Osteoblast (primary cell): Measurements from ENCODE around the gene LSM7. TPM values are rescaled to one million over a fixed set of nuclear protein-coding genes. Genes with fewer than 3 reads are reported as not detected.
"Not testable (repeated sequence)": the region's sequence is repeated elsewhere in the genome, so short reads cannot be mapped to it uniquely, and the experiment has no call there.

ENCODE experiments used
- DNase-seq: peaks from one replicate; pipeline ENCODE4 v3.0.0; 2011; ENCODE audit warnings: low spot score, mixed read lengths; ENCODE audit not compliant: insufficient read length; ENCODE audit errors: missing footprints
- H2AFZ ChIP-seq: 2 replicates; pipeline ENCODE4 v1.6.0; 2011; ENCODE audit warnings: mild to moderate bottlenecking, low read length
- H3K27ac ChIP-seq: 2 replicates; pipeline ENCODE4 v1.5.1; 2011; ENCODE audit warnings: mild to moderate bottlenecking, low read depth, low read length, moderate library complexity
- H3K27me3 ChIP-seq: 2 replicates; pipeline ENCODE4 v1.6.0; 2012; ENCODE audit warnings: mild to moderate bottlenecking, control low read depth, inconsistent platforms, low read length, moderate library complexity; ENCODE audit not compliant: insufficient read depth
- H3K36me3 ChIP-seq: 2 replicates; pipeline ENCODE4 v1.5.1; 2011; ENCODE audit warnings: mild to moderate bottlenecking, low read length, control low read depth, moderate library complexity; ENCODE audit not compliant: insufficient read depth
- H3K4me1 ChIP-seq: 2 replicates; pipeline ENCODE4 v1.5.1; 2011; ENCODE audit warnings: mild to moderate bottlenecking, low read length, control low read depth, moderate library complexity; ENCODE audit not compliant: insufficient read depth
- H3K4me2 ChIP-seq: 2 replicates; pipeline ENCODE4 v1.6.0; 2011; ENCODE audit warnings: mild to moderate bottlenecking, low read length; ENCODE audit not compliant: insufficient read depth
- H3K4me3 ChIP-seq: fragments of 200-600 bp; sonication (generic); 3 replicates; pipeline ENCODE4 v1.5.1; 2012; ENCODE audit warnings: mild to moderate bottlenecking, low read length, inconsistent platforms; ENCODE audit not compliant: insufficient read depth
- H3K79me2 ChIP-seq: 2 replicates; pipeline ENCODE4 v1.6.0; 2012; ENCODE audit warnings: mild to moderate bottlenecking, low read length, control low read depth, inconsistent platforms; ENCODE audit not compliant: insufficient read depth
- H3K9me3 ChIP-seq: 2 replicates; pipeline ENCODE4 v1.5.1; 2011; ENCODE audit warnings: low read depth, low read length, control low read depth
- H4K20me1 ChIP-seq: 2 replicates; pipeline ENCODE4 v1.6.0; 2012; ENCODE audit warnings: mild to moderate bottlenecking, low read length, control low read depth; ENCODE audit not compliant: insufficient read depth
- total RNA-seq: library from RNA; depleted of rRNA; stranded (reverse); fragments of >200 nt; gene quantifications from 2 replicates; pipeline ENCODE4 v1.2.3, GENCODE V29; 2012
- TF ChIP-seq, protein P1 (sequence below): IDR thresholded peaks from 2 replicates; pipeline ENCODE4 v1.5.1; 2011; ENCODE audit warnings: mild to moderate bottlenecking, low read depth, low read length, moderate library complexity; ENCODE audit errors: extremely low read depth

The LSM7 gene
- total RNA-seq, 1 donor, result 57.9 TPM

DNA sequence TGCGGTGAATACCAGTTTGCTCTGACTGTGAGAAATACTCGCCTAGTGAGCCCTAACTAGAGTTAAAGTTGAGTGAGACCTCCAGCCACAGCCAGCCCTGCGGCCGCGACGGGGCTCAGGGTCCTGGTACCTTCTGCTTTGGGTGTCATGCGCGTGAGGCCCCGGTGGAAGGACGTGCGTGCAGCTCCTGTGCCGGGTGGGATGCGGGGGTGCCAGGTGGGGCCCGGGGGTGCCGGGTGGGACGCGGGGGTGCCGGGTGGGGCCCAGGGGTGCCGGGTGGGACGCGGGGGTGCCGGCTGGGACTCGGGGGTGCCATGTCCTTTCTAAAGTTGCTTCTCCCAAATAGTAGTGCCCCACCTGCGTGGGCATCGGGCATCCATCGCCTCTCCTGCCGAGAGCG is 23.2 kb upstream of the LSM7 start:
- H3K4me1 ChIP-seq, result no peaks in the 10 kb centered on the region
- no peaks in the 10 kb centered on the region for H3K9me3 ChIP-seq
- H3K79me2 ChIP-seq, result no peaks in the 10 kb centered on the region
- no peak overlapping the region for H3K27ac ChIP-seq
- H3K27me3 ChIP-seq, result no peaks in the 10 kb centered on the region
- no peaks in the 10 kb centered on the region for H4K20me1 ChIP-seq
- no peak overlapping the region for H3K4me2 ChIP-seq
- TF ChIP-seq, protein P1, sequence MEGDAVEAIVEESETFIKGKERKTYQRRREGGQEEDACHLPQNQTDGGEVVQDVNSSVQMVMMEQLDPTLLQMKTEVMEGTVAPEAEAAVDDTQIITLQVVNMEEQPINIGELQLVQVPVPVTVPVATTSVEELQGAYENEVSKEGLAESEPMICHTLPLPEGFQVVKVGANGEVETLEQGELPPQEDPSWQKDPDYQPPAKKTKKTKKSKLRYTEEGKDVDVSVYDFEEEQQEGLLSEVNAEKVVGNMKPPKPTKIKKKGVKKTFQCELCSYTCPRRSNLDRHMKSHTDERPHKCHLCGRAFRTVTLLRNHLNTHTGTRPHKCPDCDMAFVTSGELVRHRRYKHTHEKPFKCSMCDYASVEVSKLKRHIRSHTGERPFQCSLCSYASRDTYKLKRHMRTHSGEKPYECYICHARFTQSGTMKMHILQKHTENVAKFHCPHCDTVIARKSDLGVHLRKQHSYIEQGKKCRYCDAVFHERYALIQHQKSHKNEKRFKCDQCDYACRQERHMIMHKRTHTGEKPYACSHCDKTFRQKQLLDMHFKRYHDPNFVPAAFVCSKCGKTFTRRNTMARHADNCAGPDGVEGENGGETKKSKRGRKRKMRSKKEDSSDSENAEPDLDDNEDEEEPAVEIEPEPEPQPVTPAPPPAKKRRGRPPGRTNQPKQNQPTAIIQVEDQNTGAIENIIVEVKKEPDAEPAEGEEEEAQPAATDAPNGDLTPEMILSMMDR, result no peak
- H2AFZ ChIP-seq, result no peak overlapping the region
- DNase-seq, result no peak
- H3K4me3 ChIP-seq, result no peak overlapping the region
- H3K36me3 ChIP-seq, result peaks cover 16% of the 10 kb centered on the region

DNA sequence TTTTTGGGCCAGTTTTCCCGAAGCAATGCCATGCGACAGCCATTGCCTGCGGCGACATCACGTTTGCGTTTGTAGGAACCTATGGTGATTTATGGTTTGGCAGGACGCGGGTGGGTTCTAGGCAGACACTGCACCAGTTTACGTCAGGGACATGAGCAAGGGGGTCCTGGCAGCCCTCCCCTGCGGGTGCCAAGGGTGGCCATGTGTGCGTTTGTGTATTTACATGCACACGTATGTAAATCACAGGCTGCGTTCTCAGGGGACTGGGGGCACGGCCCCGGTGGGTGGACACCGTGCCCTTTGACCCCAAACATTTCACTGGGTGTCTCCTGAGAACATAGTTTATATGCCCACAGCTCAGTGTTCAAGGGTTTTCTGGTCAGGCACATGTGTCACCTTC is 22.3 kb upstream of the LSM7 start:
- DNase-seq, result no peak
- TF ChIP-seq, protein P1, result no peak
- no peaks in the 10 kb centered on the region for H3K9me3 ChIP-seq
- H3K4me3 ChIP-seq, result no peak overlapping the region
- no peaks in the 10 kb centered on the region for H3K4me1 ChIP-seq
- peaks cover 25% of the 10 kb centered on the region for H3K36me3 ChIP-seq
- no peaks in the 10 kb centered on the region for H3K27me3 ChIP-seq
- no peak overlapping the region for H3K27ac ChIP-seq
- H2AFZ ChIP-seq, result no peak overlapping the region
- H3K79me2 ChIP-seq, result no peaks in the 10 kb centered on the region
- no peaks in the 10 kb centered on the region for H4K20me1 ChIP-seq
- H3K4me2 ChIP-seq, result no peak overlapping the region

DNA sequence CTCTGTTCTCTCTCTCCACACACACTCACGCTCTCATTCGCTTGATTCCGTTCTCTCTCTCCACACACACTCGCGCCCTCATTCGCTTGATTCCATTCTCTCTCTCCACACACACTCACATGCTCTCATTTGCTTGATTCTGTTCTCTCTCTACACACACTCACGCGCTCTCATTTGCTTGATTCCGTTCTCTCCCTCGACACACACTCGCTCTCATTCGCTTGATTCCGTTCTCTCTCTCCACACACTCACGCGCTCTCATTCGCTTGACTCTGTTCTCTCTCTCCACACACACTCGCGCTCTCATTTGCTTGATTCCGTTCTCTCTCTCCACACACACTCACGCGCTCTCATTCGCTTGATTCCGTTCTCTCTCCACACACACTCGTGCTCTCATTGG is 21.4 kb upstream of the LSM7 start:
- H4K20me1 ChIP-seq, H3K27ac ChIP-seq, H3K4me2 ChIP-seq, H3K79me2 ChIP-seq, DNase-seq, H3K27me3 ChIP-seq, H2AFZ ChIP-seq, H3K4me1 ChIP-seq, H3K9me3 ChIP-seq, H3K4me3 ChIP-seq: not testable (repeated sequence)
- peaks cover 26% of the 10 kb centered on the region for H3K36me3 ChIP-seq

DNA sequence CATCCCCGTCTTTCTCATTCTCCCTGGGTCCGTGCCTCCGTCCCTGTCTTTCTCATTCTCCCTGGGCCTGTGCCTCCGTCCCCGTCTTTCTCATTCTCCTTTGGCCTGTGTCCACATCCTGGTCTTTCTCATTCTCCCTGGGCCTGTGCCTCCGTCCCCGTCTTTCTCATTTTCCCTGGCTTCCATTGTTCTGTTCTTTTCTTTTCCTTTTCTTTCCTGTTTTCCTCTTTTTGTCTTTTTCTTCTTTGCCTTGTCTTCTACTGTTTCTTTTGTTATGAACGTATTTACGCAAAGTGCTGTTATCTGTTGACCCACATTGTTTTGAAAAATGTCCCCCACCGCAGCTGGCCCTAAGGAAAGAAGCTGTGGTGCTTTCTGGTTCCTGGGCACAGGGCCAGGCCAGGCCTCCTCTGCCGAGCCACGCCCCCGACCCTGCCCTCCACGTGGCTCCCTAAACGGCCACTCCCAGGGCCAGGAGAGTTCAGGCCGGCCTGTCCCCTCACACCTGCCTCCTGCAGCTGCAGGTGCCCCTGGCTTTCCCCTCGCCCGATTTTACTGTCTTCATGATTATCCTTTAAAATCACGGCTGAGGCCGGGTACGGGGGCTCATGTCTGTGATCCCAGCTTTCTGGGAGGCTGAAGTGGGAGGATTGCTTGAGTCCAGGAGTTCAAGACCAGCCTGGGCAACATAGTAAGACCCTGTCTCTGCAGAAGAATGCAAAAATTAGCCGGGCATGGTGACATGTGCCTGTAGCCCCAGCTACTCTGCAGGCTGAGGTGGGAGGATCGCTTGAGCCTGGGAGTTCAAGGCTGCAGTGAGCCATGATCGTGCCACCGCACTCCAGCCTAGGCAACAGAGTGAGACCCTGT is 17.6 kb upstream of the LSM7 start:
- DNase-seq, result no peak
- H3K4me3 ChIP-seq, result no peak overlapping the region
- H4K20me1 ChIP-seq, result no peaks in the 10 kb centered on the region
- peaks cover 28% of the 10 kb centered on the region for H3K36me3 ChIP-seq
- no peak overlapping the region for H2AFZ ChIP-seq
- H3K27ac ChIP-seq, result no peak overlapping the region
- no peak overlapping the region for H3K4me2 ChIP-seq
- no peaks in the 10 kb centered on the region for H3K79me2 ChIP-seq
- TF ChIP-seq, protein P1, result no peak
- H3K27me3 ChIP-seq, result no peaks in the 10 kb centered on the region
- no peaks in the 10 kb centered on the region for H3K4me1 ChIP-seq
- H3K9me3 ChIP-seq, result no peaks in the 10 kb centered on the region
